Endothelial cell of umbilical vein (primary cell): Measurements from ENCODE around the gene AGBL3.

ENCODE experiments used
- POLR2A ChIP-seq: IDR thresholded peaks from 2 replicates; pipeline ENCODE4 v1.6.1; 2012; ENCODE audit warnings: low read depth, mild to moderate bottlenecking, control low read depth, low read length
- POLR2AphosphoS5 ChIP-seq: IDR thresholded peaks from 2 replicates; pipeline ENCODE4 v1.6.1; 2012; ENCODE audit warnings: low read depth, mild to moderate bottlenecking, control low read depth, low read length, moderate library complexity; ENCODE audit not compliant: insufficient read depth
- TF ChIP-seq, protein P1 (sequence below), 2 donors: IDR thresholded peaks; 1 replicate in 1 of 2; 2 replicates in 1 of 2; pipeline ENCODE4 v1.5.1; 2011; ENCODE audit warnings: low read length in 2 of 2, mild to moderate bottlenecking in 2 of 2, moderate library complexity in 2 of 2, control low read depth in 1 of 2, inconsistent platforms in 1 of 2, low read depth in 1 of 2; ENCODE audit not compliant: insufficient read depth in 1 of 2; ENCODE audit errors: extremely low read depth in 1 of 2
- TF ChIP-seq, protein P2 (sequence below): IDR thresholded peaks from 2 replicates; pipeline ENCODE4 v1.6.1; 2011; ENCODE audit not compliant: insufficient read depth, insufficient read length

DNA sequence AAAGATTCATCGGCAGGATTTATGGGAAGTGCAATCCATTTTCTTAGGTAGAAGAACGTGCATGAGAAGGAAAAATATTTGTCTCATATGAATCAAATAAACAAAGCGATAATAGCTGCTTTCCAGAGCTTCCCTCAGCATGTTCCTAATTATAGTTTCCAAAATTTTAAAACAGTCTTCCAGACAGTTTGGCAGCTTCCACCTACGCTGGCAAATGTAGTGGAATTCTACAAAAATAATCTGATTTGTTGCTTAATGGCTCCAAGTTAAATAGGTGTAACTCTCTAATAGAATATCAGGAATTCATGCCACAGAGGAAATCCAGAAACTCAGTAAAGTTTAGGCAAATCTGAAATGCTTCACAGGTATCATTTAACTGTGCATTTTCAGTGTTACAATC lies 23.3 kb upstream of the AGBL3 start:
- TF ChIP-seq, protein P1, sequence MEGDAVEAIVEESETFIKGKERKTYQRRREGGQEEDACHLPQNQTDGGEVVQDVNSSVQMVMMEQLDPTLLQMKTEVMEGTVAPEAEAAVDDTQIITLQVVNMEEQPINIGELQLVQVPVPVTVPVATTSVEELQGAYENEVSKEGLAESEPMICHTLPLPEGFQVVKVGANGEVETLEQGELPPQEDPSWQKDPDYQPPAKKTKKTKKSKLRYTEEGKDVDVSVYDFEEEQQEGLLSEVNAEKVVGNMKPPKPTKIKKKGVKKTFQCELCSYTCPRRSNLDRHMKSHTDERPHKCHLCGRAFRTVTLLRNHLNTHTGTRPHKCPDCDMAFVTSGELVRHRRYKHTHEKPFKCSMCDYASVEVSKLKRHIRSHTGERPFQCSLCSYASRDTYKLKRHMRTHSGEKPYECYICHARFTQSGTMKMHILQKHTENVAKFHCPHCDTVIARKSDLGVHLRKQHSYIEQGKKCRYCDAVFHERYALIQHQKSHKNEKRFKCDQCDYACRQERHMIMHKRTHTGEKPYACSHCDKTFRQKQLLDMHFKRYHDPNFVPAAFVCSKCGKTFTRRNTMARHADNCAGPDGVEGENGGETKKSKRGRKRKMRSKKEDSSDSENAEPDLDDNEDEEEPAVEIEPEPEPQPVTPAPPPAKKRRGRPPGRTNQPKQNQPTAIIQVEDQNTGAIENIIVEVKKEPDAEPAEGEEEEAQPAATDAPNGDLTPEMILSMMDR (IDR thresholded peaks at IDR 0.05; ENCODE audit: extremely low read depth in 1 of 2, insufficient read depth in 1 of 2, low read depth in 1 of 2, low read length in 2 of 2), result no peak
- no peak for TF ChIP-seq POLR2A
- TF ChIP-seq, protein P2, sequence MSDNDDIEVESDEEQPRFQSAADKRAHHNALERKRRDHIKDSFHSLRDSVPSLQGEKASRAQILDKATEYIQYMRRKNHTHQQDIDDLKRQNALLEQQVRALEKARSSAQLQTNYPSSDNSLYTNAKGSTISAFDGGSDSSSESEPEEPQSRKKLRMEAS, result no peak
- no peak for TF ChIP-seq POLR2AphosphoS5
